ENCODE results near the gene TBC1D22A. TPM values are rescaled to one million over a fixed set of nuclear protein-coding genes. Genes with fewer than 3 reads are reported as not detected.

The TBC1D22A gene
- total RNA-seq, 1 donor from 2014 or later = 14.3 TPM

DNA sequence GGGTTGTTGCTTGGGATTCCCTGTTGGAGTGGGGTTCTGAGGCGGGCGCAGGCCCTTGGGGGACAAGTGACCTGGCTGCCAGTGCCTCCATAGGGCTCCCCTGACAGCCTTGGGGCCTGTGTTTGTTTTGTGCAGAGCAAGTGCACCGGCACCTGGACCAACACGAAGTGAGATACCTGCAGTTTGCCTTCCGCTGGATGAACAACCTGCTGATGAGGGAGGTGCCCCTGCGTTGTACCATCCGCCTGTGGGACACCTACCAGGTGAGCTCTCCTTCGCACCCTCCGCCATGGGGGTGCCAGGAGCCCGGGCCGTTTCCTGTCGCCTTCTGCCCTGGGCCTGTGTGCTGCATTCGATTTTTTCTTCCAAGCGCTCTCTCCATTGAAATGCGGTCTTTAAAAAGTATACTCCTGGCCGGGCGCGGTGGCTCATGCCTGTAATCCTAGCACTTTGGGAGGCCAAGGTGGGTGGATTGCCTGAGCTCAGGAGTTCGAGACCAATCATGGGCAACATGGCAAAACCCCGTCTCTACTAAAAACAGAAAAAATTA is 274.6 kb downstream of the TBC1D22A start:
- no peak overlapping the region for H3K27ac Mint-ChIP-seq (ENCODE audit: unreplicated experiment)
- TF ChIP-seq, protein P1, sequence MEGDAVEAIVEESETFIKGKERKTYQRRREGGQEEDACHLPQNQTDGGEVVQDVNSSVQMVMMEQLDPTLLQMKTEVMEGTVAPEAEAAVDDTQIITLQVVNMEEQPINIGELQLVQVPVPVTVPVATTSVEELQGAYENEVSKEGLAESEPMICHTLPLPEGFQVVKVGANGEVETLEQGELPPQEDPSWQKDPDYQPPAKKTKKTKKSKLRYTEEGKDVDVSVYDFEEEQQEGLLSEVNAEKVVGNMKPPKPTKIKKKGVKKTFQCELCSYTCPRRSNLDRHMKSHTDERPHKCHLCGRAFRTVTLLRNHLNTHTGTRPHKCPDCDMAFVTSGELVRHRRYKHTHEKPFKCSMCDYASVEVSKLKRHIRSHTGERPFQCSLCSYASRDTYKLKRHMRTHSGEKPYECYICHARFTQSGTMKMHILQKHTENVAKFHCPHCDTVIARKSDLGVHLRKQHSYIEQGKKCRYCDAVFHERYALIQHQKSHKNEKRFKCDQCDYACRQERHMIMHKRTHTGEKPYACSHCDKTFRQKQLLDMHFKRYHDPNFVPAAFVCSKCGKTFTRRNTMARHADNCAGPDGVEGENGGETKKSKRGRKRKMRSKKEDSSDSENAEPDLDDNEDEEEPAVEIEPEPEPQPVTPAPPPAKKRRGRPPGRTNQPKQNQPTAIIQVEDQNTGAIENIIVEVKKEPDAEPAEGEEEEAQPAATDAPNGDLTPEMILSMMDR (conservative IDR thresholded peaks at IDR 0.05) = no peak
- no peaks in the 10 kb centered on the region for H3K9me3 Mint-ChIP-seq
- H3K36me3 Mint-ChIP-seq (ENCODE audit: low read depth) = no peaks in the 10 kb centered on the region
- no peak for DNase-seq (ENCODE audit: low read depth, low spot score)
- no peak overlapping the region for H3K4me3 Mint-ChIP-seq
- peaks cover 17% of the 10 kb centered on the region for H3K4me1 Mint-ChIP-seq
- peaks cover 20% of the 10 kb centered on the region for H3K27me3 Mint-ChIP-seq (ENCODE audit: low read depth)

DNA sequence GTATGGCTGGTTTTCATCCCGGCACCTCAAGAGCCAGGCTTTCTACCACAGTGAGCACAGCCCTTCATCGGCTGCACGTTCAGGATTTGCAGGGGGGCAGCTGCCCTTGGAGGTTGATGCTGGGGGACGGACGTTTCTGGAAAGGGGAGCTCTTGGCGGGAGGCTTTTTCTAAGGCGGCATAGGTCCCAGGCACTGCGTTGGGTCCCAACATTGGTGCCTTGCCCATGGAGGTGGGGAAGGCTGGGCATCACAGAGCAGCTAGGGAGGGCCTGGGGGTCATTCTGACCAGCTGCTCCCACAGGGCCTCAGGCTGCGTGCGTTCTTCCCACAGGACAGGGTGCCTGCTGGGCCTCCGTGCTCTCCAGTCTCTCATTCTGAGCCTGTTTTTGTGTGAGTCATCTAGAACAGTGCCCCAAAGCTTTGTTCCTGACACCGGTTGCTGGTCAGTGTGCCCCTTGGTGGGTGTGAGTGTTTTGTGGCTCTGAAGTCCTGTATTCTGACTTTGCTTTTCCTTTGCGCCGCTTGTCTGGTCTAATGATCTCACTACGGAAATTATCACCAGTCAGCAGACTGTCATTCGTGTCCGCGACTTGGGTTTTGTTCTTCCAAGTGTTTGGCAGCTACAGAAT is 275.9 kb downstream of the TBC1D22A start:
- Mint-ChIP-seq H3K27ac (ENCODE audit: unreplicated experiment) (peak overlapping the region; percentile 90), H3K36me3 (ENCODE audit: low read depth) (no peaks in the 10 kb centered on the region), H3K9me3 (no peaks in the 10 kb centered on the region), H3K4me1 (peaks cover 17% of the 10 kb centered on the region), H3K27me3 (ENCODE audit: low read depth) (peaks cover 12% of the 10 kb centered on the region), H3K4me3 (no peak overlapping the region)
- DNase-seq (ENCODE audit: low read depth, low spot score) = no peak
- TF ChIP-seq, protein P1 (conservative IDR thresholded peaks at IDR 0.05) = no peak

DNA sequence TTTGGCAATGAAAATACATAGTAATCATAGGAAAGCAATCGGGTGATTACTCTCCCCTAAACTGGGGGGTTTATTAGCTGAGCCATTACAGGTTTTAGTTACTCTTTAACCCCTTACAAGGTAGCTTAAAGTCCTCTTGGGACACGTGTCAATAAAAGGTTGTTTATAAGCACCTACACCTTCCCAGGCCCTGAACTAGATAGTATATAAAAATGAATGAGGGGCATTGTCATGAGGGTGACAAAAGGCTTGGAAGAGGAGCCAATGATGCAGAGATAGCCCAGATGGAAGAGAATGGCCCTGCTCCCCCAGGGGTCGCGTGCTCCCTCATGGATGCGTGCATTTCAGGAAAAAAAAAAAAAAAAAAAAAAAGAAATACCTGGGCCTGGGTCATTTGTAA is 276.9 kb downstream of the TBC1D22A start:
- DNase-seq (ENCODE audit: low read depth, low spot score) = no peak
- Mint-ChIP-seq H3K27ac (ENCODE audit: unreplicated experiment) (no peak overlapping the region), H3K36me3 (ENCODE audit: low read depth) (no peaks in the 10 kb centered on the region), H3K9me3 (no peaks in the 10 kb centered on the region), H3K4me3 (no peak overlapping the region), H3K4me1 (peaks cover 25% of the 10 kb centered on the region), H3K27me3 (ENCODE audit: low read depth) (peaks cover 5% of the 10 kb centered on the region)
- TF ChIP-seq, protein P1 (conservative IDR thresholded peaks at IDR 0.05) = no peak

DNA sequence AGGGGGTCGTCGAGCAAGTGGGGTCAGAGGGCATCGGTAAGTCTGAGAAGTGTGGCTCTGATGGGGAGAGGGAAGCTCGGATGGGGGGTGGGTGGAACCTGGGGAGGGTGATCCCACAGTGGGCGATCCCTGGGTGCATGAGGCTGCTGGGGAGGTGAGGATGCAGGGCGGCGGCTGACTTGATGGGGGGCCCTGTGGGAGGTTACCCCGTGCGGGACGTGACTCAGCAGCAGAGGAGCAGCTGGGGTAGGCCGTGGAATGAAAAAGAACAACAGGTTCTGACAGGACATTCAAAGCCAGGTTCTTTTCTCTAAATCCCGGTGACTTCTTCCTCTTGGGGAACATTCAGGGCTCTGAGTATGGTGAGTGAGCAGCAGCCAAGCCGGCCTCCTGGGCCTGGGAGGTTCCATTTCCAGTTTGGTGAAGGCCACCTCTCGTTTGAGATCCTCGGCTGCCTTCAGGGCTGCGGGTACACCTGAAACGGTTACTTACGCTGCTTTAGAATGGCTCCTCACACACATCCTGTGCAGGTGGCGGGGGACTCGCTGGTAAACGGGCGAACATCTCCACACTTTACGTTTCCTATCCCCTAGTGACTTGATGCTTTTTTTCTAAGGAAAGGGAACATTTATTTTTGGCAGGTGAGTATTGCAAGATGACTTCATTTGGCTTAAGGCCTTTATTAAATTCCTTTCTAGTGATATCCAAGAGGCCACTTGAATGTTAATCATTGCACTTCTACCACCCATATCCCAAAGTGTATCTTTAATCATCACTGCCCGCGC is 278.2 kb downstream of the TBC1D22A start:
- no peak overlapping the region for H3K27ac Mint-ChIP-seq (ENCODE audit: unreplicated experiment)
- DNase-seq (ENCODE audit: low read depth, low spot score) = no peak
- peaks cover 5% of the 10 kb centered on the region for H3K27me3 Mint-ChIP-seq (ENCODE audit: low read depth)
- H3K36me3 Mint-ChIP-seq (ENCODE audit: low read depth) = no peaks in the 10 kb centered on the region
- H3K4me1 Mint-ChIP-seq = peaks cover 34% of the 10 kb centered on the region
- H3K9me3 Mint-ChIP-seq = no peaks in the 10 kb centered on the region
- TF ChIP-seq, protein P1 (conservative IDR thresholded peaks at IDR 0.05) = no peak
- H3K4me3 Mint-ChIP-seq = no peak overlapping the region

DNA sequence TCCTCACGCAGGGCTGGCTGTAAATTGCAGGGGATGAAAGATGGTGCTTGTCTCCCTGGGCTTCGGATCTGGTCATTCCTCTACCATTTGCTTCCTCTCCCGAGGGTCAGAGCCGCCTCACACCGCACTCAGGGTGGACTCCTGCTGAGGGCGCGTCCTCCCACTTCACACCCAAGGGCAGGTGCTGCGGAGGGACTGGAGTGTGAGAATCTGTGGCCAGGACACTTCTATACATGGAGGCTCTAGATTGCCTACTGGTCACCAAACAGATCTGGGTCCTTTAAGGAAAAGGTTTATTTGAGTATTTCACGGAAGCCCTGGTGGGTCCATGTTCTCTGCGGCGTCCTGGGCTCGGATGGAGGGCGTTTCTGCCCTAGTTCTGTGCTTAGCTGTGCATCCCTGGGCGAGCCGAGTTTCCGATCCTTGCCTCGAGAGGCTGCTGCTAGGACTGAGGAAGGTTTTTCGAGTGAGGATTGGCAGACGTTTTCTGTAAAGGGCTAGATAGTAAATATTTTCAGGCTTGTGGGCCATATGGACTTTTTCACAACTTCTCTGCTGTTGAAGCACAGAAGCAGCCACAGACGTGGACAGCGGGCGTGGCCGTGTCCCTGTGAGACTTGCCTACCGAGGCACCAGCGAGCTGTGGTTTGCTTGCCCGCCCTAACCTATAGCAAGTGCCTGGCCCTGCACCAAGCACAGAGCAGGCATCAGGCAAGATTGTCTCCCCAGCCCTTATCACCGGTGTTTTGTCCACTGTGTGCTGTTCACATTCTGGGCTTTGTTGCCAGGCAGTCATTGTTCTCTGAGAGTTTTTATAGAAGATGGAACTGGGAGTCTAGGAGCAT is 279.0 kb downstream of the TBC1D22A start:
- TF ChIP-seq, protein P1 (conservative IDR thresholded peaks at IDR 0.05) = no peak
- Mint-ChIP-seq H3K9me3 (no peaks in the 10 kb centered on the region), H3K4me3 (no peak overlapping the region), H3K27ac (ENCODE audit: unreplicated experiment) (no peak overlapping the region), H3K27me3 (ENCODE audit: low read depth) (peaks cover 3% of the 10 kb centered on the region), H3K36me3 (ENCODE audit: low read depth) (no peaks in the 10 kb centered on the region), H3K4me1 (peaks cover 34% of the 10 kb centered on the region)
- DNase-seq (ENCODE audit: low read depth, low spot score) = no peak

Data from neural crest cell (in vitro differentiated cells).